Transverse colon (tissue), 4 donors: ENCODE results near the gene STXBP5. TPM values are rescaled to one million over a fixed set of nuclear protein-coding genes. Genes with fewer than 3 reads are reported as not detected.

Source experiments
- DNase-seq: peaks from one replicate; pipeline ENCODE4 v3.0.0-alpha.2; 2019
- H3K27ac ChIP-seq, 4 donors: fragments of 200-600 bp; sonication (generic); 2 replicates each; pipeline ENCODE4 v1.5.1; 2016 to 2018; ENCODE audit warnings: inconsistent platforms in 4 of 4
- H3K27me3 ChIP-seq: fragments of 200-600 bp; sonication (generic); 2 replicates; pipeline ENCODE4 v1.5.1; 2017; ENCODE audit warnings: inconsistent platforms
- H3K36me3 ChIP-seq, 4 donors: fragments of 200-600 bp; sonication (generic); 2 replicates each; pipeline ENCODE4 v1.5.1; 2017 to 2019; ENCODE audit warnings: inconsistent platforms in 4 of 4
- H3K4me1 ChIP-seq, 4 donors: fragments of 200-600 bp; sonication (generic); 2 replicates each; pipeline ENCODE4 v1.5.1; 2017 to 2020; ENCODE audit warnings: inconsistent platforms in 4 of 4
- H3K4me3 ChIP-seq, 4 donors: fragments of 200-600 bp; sonication (generic); 1 replicate in 1 of 4; 2 replicates in 3 of 4; pipeline versions ENCODE4 v1.5.1 to v1.6.1; 2017 to 2019; ENCODE audit warnings: inconsistent platforms in 4 of 4
- H3K9me3 ChIP-seq, 2 donors: fragments of 200-600 bp; sonication (generic); 2 replicates each; pipeline ENCODE4 v1.5.1; 2017 to 2019; ENCODE audit warnings: inconsistent platforms in 2 of 2
- EP300 ChIP-seq: sonication (generic); formaldehyde crosslinking; IDR thresholded peaks from one replicate; pipeline ENCODE4 v1.6.1; 2017; ENCODE audit warnings: antibody characterized with exemption, low read depth
- POLR2A ChIP-seq: fragments of 450-650 bp; IDR thresholded peaks from one replicate; pipeline ENCODE4 v1.6.1; 2016; ENCODE audit warnings: antibody characterized with exemption, mild to moderate bottlenecking, moderate library complexity
- POLR2AphosphoS5 ChIP-seq, 3 donors: sonication (generic); formaldehyde crosslinking; IDR thresholded peaks; one replicate each; pipeline ENCODE4 v1.6.1; 2016; ENCODE audit warnings: antibody characterized with exemption in 3 of 3
- WGBS, 2 donors: methylation state at CpG; one replicate each; pipeline ENCODE4 v1.1.5; 2018; ENCODE audit warnings: low coverage in 1 of 2; 5-methylcytosine and 5-hydroxymethylcytosine counted together
- in situ Hi-C, 4 donors: fragments of 200-750 bp; cut with MboI; loops; one replicate each; pipeline versions ENCODE4 v1.15.0 to v1.15.1; 2017; ENCODE audit warnings: low sequenced_read_pairs in 3 of 4, low pct_ligation_motif_present in 1 of 4, low pct_unique_long_range_greater_than_20kb in 1 of 4
- intact Hi-C: fragments of 100-400 bp; cut with DNase I; formaldehyde crosslinking; loops from one replicate; pipeline ENCODE4 v1.15.1; 2023; ENCODE audit warnings: low total_unique reads
- total RNA-seq, 4 donors: library from RNA; depleted of rRNA; stranded (reverse); fragments of >200 nt; gene quantifications; one replicate each; pipeline ENCODE4 v1.1.0, GENCODE V29; 2016
- TF ChIP-seq, protein P1 (sequence below), 5 experiments: fragments of 200-600 bp in 3 of 5; fragments of 450-650 bp in 2 of 5; sonication (generic) in 3 of 5; IDR thresholded peaks; 1 replicate in 2 of 5; 2 replicates in 3 of 5; pipeline ENCODE4 v1.5.1; 2016 to 2017; ENCODE audit warnings: antibody characterized with exemption in 5 of 5, inconsistent platforms in 3 of 5, mild to moderate bottlenecking in 2 of 5, moderate library complexity in 1 of 5

Gene STXBP5
- total RNA-seq, 4 donors from 2014 or later = 58.7 to 99.5 (median 85.0) TPM

GRCh38 chr6:147311218-147311617, 107.0 kb downstream of the STXBP5 start:
- TF ChIP-seq POLR2AphosphoS5 (IDR thresholded peaks at IDR 0.05) = no peak
- no peak for TF ChIP-seq EP300
- TF ChIP-seq POLR2A = no peak
- TF ChIP-seq, protein P1, sequence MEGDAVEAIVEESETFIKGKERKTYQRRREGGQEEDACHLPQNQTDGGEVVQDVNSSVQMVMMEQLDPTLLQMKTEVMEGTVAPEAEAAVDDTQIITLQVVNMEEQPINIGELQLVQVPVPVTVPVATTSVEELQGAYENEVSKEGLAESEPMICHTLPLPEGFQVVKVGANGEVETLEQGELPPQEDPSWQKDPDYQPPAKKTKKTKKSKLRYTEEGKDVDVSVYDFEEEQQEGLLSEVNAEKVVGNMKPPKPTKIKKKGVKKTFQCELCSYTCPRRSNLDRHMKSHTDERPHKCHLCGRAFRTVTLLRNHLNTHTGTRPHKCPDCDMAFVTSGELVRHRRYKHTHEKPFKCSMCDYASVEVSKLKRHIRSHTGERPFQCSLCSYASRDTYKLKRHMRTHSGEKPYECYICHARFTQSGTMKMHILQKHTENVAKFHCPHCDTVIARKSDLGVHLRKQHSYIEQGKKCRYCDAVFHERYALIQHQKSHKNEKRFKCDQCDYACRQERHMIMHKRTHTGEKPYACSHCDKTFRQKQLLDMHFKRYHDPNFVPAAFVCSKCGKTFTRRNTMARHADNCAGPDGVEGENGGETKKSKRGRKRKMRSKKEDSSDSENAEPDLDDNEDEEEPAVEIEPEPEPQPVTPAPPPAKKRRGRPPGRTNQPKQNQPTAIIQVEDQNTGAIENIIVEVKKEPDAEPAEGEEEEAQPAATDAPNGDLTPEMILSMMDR (IDR thresholded peaks at IDR 0.05) = no peak
- intact Hi-C loops (no loop called here), in situ Hi-C loops (no loop called here)
- Histone ChIP-seq H3K36me3 (peaks cover 0 to 36% (median 4%) of the 10 kb centered on the region in 4 donors), H3K27me3 (no peaks in the 10 kb centered on the region), H3K4me1 (no peaks in the 10 kb centered on the region), H3K4me3 (no peak overlapping the region), H3K9me3 (no peaks in the 10 kb centered on the region), H3K27ac (no peak overlapping the region)
- no peak for DNase-seq

DNA sequence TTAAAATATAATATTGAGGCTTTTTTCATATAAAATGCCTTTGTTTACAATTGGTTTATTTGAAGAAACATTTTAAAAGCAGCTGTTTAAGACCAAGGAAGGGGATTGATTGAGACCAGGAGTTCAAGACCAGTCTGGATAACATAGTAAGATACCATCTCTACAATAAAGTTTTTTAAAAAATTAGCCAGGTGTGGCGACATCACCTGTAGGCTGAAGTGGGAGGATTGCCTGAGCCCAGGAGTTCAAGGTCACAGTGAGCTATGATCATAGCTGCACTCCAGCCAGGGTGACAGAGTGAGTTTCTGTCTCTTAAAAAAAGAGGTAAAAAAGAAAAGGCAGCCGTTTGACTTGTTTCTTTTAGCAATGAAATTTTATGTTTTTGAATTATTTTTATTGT, 117.0 kb downstream of the STXBP5 start:
- Histone ChIP-seq H3K27ac (no peak overlapping the region), H3K27me3 (no peaks in the 10 kb centered on the region), H3K4me3 (no peak overlapping the region), H3K36me3 (peaks cover 0 to 38% (median 11%) of the 10 kb centered on the region in 4 donors), H3K4me1 (no peaks in the 10 kb centered on the region), H3K9me3 (no peaks in the 10 kb centered on the region)
- TF ChIP-seq EP300 (no peak), POLR2AphosphoS5 (IDR thresholded peaks at IDR 0.05) (no peak), POLR2A (no peak)
- TF ChIP-seq, protein P1 (IDR thresholded peaks at IDR 0.05) = no peak
- in situ Hi-C loops = no loop called here
- DNase-seq = no peak
- WGBS, 2 donors = 75 to 79% methylated on average over 2 of the region's 2 CpGs
- intact Hi-C loops = no loop called here

DNA sequence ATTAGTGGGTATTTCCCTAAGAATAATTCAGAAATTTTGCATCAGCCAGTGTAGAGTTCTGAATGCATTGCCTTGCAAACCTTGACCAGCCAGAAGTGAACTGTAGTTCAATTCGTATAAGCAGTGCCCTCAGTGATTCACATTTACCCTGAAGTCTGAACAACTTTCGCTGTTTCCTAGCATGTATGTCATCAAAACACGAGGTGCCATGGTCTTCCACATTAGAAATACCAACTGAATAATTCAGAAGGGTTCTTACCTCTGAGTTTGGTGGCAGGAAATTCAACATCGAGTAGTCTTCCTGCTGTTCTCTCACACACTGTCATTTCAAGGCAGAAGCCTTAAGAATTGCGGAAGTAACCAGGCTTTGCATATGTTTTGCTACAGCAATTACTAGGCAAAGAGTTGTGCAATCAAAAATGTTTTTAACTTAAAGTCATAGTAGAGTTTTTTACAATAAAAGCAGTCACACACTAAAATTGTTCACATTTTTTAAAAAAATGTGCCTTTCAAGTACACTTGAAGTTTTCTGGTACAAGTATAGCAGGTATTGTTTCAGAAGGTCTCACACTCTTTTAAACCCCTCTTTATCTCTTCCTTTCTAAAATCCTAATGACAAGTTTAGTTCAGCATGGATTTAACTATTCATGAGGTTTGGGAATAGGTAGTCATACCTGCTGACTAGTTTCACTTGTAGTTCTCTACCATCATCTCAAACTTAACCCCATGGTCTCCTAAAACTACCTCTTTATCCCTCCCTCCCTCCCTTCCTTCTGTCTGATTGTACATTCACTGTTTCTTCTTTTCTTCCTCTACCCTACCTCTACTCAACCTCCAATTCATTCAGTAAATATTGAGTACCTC, 118.3 kb downstream of the STXBP5 start:
- peak overlapping the region in 3 of 4 donors; percentile 11 to 51 (median 46) for H3K27ac ChIP-seq
- no peak for DNase-seq

GRCh38 chr6:147325557-147325956, 121.3 kb downstream of the STXBP5 start:
- intact Hi-C loops = no loop called here
- Histone ChIP-seq H3K36me3 (peaks cover 0 to 35% (median 17%) of the 10 kb centered on the region in 4 donors), H3K27me3 (no peaks in the 10 kb centered on the region), H3K27ac (no peak overlapping the region), H3K4me1 (no peaks in the 10 kb centered on the region), H3K9me3 (no peaks in the 10 kb centered on the region), H3K4me3 (no peak overlapping the region)
- DNase-seq = no peak
- TF ChIP-seq EP300 (no peak), POLR2AphosphoS5 (IDR thresholded peaks at IDR 0.05) (no peak), POLR2A (no peak)
- TF ChIP-seq, protein P1 (IDR thresholded peaks at IDR 0.05) = no peak
- in situ Hi-C loops = no loop called here
- WGBS, 2 donors = 82 to 84% methylated on average over 1 of the region's 1 CpG

More for the DNA sequence above, 118.3 kb downstream of the STXBP5 start:
- Histone ChIP-seq H3K27me3 (no peaks in the 10 kb centered on the region), H3K9me3 (no peaks in the 10 kb centered on the region), H3K4me1 (no peaks in the 10 kb centered on the region), H3K4me3 (peak overlapping the region in 1 of 4 donors; percentile 1), H3K36me3 (peaks cover 0 to 40% (median 12%) of the 10 kb centered on the region in 4 donors)
- 39 to 62% methylated on average over 3 to 5 of the region's 5 CpGs for WGBS, 2 donors
- TF ChIP-seq EP300 = no peak
- no peak for TF ChIP-seq POLR2A
- TF ChIP-seq POLR2AphosphoS5 (IDR thresholded peaks at IDR 0.05) = no peak
- TF ChIP-seq, protein P1 (IDR thresholded peaks at IDR 0.05) = no peak
- in situ Hi-C loops (no loop called here), intact Hi-C loops (no loop called here)
